Measurements from ENCODE around the gene MECP2. TPM values are rescaled to one million over a fixed set of nuclear protein-coding genes. Genes with fewer than 3 reads are reported as not detected.

MECP2 gene
- total RNA-seq, 1 donor from 2014 or later: 57.8 TPM

DNA sequence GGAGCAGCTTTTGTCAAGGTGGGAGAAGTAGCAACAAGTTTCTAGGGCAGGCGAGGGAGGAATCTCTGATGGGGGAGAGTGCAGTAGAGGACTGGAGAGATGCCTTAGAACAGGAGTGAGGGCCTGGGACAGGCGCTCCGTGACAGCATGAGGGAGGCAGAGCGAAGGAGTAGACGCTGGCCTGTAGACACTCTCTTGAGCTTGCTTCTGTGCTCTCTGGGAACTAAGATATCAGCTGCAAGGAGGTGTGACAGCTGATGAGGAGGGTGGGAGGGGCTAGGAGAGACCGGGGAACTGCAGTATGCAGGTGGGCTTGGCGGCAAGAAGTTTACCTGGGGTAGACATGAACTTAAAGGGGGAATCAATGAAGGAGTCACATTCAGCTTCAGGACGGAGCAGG is 35.7 kb downstream of the MECP2 start:
- Mint-ChIP-seq H3K27ac (no peak overlapping the region), H3K4me3 (no peak overlapping the region), H3K27me3 (ENCODE audit: low read depth) (no peaks in the 10 kb centered on the region), H3K4me1 (peaks cover 4% of the 10 kb centered on the region), H3K36me3 (no peaks in the 10 kb centered on the region), H3K9me3 (peaks cover 19% of the 10 kb centered on the region)
- TF ChIP-seq, protein P1, sequence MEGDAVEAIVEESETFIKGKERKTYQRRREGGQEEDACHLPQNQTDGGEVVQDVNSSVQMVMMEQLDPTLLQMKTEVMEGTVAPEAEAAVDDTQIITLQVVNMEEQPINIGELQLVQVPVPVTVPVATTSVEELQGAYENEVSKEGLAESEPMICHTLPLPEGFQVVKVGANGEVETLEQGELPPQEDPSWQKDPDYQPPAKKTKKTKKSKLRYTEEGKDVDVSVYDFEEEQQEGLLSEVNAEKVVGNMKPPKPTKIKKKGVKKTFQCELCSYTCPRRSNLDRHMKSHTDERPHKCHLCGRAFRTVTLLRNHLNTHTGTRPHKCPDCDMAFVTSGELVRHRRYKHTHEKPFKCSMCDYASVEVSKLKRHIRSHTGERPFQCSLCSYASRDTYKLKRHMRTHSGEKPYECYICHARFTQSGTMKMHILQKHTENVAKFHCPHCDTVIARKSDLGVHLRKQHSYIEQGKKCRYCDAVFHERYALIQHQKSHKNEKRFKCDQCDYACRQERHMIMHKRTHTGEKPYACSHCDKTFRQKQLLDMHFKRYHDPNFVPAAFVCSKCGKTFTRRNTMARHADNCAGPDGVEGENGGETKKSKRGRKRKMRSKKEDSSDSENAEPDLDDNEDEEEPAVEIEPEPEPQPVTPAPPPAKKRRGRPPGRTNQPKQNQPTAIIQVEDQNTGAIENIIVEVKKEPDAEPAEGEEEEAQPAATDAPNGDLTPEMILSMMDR (IDR thresholded peaks at IDR 0.05; ENCODE audit: unreplicated experiment): no peak
- no peak for DNase-seq (ENCODE audit: low spot score in 2 of 2, unreplicated experiment in 2 of 2)

DNA sequence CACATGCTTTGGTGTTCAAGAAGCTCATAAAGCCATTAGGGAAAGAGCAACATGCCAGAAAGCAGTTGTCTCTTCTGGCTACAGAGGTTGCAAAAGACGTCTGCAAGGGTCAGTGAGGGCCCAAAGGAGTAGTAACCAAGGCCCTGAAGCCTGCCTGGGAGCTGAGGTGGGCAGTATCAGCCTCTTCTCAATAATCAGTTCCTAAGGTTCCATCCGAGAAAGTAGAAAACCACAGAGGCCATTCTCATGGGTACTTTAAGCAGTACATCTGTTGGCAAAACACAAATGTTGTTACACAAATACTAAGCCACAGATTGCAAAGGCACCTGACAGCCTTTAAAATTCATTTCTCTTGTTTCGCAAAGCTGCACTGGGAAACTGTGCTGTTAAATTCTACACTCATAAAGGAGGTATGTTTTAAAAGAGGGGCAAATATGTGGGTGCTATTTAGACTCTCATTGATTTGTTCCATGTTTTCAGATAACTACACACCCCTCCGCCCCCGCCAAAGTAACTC is 37.7 kb downstream of the MECP2 start:
- Mint-ChIP-seq H3K4me1 (peaks cover 4% of the 10 kb centered on the region), H3K36me3 (peaks cover 2% of the 10 kb centered on the region), H3K9me3 (peaks cover 18% of the 10 kb centered on the region), H3K4me3 (no peak overlapping the region), H3K27ac (no peak overlapping the region), H3K27me3 (ENCODE audit: low read depth) (no peaks in the 10 kb centered on the region)
- no peak for DNase-seq (ENCODE audit: low spot score in 2 of 2, unreplicated experiment in 2 of 2)
- TF ChIP-seq, protein P1 (IDR thresholded peaks at IDR 0.05; ENCODE audit: unreplicated experiment): no peak

DNA sequence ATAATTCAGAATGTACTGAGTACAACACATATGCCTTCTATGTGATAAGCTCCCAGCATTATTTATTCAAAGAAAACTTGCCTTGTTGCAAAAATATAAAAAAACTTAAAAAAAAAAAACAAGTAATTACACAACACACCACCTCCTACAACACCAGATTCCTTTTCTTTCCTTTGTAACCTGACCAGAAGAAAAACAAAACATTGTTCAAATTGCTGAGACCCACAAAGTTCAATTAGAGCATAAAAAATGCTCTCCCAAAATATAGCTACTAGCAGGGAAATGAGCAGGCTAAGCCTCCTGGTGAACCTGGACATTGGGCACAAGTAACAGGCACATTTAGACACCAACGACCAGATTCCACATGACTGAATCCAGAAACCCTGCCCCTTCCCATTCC is 38.3 kb downstream of the MECP2 start:
- Mint-ChIP-seq H3K27me3 (ENCODE audit: low read depth) (no peaks in the 10 kb centered on the region), H3K36me3 (peaks cover 2% of the 10 kb centered on the region), H3K4me3 (no peak overlapping the region), H3K27ac (peak overlapping the region; percentile 1), H3K4me1 (no peaks in the 10 kb centered on the region), H3K9me3 (peaks cover 18% of the 10 kb centered on the region)
- no peak for DNase-seq (ENCODE audit: low spot score in 2 of 2, unreplicated experiment in 2 of 2)
- TF ChIP-seq, protein P1 (IDR thresholded peaks at IDR 0.05; ENCODE audit: unreplicated experiment): no peak

DNA sequence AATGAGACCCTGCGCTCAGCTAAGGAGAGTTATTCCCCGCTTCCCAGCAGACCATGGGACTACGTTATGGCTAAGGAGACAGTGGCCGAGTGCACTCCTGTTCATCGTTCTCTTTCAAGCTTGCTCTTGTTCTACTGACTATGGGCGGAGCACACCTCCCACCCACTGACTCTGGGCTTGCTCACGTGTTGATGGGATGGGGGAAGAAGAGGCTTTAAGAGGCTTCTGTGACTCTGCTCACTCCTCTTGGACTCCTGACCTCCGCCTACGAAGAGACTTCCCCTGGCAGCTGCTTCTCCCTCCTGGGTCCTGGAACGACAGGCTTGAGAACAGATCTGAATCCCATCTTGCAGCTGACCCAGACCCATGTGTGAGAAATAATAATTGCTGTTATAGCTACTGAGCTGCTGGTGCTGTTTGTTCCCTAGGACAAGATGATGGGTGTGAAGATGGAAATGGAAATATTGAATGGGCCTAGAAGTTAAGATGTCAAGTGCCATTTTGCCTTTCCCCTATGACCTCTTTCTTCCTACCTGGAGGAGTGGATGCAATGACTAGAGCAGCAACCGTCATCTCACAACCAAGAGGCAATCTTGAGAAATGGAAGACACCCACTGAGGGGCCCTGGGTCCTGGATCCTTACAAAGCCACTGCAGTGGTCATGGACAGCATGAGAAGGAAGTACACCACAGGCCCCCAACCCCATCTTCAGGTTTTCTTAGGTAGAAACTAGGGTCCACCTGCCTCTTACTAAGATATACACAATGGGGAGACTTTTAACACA is 39.1 kb downstream of the MECP2 start:
- DNase-seq (ENCODE audit: low spot score in 2 of 2, unreplicated experiment in 2 of 2): no peak
- Mint-ChIP-seq H3K27me3 (ENCODE audit: low read depth) (no peaks in the 10 kb centered on the region), H3K4me3 (no peak overlapping the region), H3K27ac (no peak overlapping the region), H3K36me3 (peaks cover 2% of the 10 kb centered on the region), H3K4me1 (no peaks in the 10 kb centered on the region), H3K9me3 (peaks cover 18% of the 10 kb centered on the region)
- TF ChIP-seq, protein P1 (IDR thresholded peaks at IDR 0.05; ENCODE audit: unreplicated experiment): no peak

DNA sequence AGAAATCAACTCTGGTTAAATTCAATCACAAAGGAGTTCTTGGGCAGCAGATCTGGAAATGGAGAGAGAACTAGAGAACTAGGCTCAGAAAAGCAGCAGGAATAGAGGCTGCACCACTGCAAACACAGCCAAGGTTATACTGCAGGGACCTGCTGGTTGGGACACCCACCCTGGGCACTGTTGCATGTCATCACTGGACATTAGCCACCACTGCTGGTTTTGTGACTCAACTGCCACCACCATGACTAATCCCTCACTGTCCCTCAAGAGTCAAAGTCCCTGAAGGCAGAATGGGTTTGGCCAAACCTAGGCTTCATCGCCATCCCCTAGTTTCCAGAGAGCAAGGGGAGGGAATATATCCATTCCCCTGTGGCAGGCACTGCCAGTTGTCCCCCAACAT is 39.7 kb downstream of the MECP2 start:
- Mint-ChIP-seq H3K4me3 (no peak overlapping the region), H3K36me3 (peaks cover 2% of the 10 kb centered on the region), H3K27ac (no peak overlapping the region), H3K9me3 (peaks cover 18% of the 10 kb centered on the region), H3K27me3 (ENCODE audit: low read depth) (no peaks in the 10 kb centered on the region), H3K4me1 (no peaks in the 10 kb centered on the region)
- no peak for DNase-seq (ENCODE audit: low spot score in 2 of 2, unreplicated experiment in 2 of 2)
- TF ChIP-seq, protein P1 (IDR thresholded peaks at IDR 0.05; ENCODE audit: unreplicated experiment): no peak

All from mesothelial cell of epicardium (in vitro differentiated cells).